Measurements from ENCODE around the gene CCP110.

CCP110 gene, protein sequence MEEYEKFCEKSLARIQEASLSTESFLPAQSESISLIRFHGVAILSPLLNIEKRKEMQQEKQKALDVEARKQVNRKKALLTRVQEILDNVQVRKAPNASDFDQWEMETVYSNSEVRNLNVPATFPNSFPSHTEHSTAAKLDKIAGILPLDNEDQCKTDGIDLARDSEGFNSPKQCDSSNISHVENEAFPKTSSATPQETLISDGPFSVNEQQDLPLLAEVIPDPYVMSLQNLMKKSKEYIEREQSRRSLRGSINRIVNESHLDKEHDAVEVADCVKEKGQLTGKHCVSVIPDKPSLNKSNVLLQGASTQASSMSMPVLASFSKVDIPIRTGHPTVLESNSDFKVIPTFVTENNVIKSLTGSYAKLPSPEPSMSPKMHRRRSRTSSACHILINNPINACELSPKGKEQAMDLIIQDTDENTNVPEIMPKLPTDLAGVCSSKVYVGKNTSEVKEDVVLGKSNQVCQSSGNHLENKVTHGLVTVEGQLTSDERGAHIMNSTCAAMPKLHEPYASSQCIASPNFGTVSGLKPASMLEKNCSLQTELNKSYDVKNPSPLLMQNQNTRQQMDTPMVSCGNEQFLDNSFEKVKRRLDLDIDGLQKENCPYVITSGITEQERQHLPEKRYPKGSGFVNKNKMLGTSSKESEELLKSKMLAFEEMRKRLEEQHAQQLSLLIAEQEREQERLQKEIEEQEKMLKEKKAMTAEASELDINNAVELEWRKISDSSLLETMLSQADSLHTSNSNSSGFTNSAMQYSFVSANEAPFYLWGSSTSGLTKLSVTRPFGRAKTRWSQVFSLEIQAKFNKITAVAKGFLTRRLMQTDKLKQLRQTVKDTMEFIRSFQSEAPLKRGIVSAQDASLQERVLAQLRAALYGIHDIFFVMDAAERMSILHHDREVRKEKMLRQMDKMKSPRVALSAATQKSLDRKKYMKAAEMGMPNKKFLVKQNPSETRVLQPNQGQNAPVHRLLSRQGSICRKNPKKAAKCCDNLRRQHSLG

DNA sequence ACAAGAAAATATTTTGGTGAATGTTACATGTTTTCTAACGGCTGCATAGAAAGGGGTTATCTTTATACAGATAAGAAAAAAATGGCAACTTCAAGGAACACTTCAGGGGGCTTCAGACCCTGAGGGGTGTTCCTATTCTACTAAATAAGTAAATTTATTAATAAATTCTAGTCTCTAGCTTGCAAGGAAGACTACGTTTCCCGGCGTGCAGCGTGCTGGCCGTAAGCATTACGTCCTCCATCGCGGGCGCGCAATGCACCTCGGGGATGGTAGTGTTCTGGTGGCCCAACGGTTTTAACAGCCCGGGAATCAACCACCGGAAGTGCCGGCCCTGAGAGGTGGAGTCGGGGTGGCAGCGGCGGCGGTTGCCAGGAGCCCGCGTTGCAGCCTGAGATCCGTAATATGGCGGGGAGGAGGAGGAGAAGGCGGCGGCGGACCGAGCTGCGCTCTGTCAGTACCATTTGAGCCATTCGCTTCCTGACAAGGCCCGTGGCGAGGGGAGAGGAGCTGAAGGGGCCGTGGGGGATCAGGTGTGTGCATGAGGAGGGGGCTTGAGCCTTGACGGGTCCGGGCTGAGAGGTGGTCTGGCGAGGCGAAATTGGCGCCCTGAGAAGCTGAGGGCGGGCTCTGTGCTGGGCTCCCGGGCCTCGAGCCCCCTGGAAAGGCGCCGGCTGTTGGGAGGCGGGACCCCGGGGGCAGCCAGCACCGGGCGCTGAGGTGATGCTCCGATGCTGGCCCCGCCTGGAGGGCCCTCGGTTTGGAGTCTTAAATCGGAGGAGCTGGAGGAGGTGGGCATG, at the start of gene CCP110:
TSS of gene CCP110 (plus strand) at position 384 of the 797 bp plus-strand sequence. CDS start 3,940 bp downstream, outside the sequence.
- DNase-seq, result peak; percentile 99

DNA sequence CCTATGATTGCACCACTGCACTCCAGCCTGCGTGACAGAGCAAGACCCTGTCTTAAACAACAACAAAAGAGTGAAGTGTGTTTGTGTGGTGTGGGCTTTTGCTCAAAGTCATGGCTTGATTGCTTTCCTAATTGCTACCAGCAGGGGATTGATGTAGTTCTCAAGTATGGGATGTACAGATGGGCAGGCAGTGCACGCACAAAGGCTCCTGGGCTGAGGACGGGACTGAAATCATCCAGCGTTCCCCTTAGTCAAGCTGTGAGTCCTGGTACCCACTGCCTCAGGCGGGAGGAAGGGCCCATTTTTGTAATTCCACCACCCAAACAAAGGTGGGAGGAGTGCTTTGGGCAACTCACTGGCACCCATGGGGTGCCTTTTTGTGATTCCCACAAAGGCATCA, 49.1 kb upstream of the CCP110 start:
- peak; percentile 72 for DNase-seq

DNA sequence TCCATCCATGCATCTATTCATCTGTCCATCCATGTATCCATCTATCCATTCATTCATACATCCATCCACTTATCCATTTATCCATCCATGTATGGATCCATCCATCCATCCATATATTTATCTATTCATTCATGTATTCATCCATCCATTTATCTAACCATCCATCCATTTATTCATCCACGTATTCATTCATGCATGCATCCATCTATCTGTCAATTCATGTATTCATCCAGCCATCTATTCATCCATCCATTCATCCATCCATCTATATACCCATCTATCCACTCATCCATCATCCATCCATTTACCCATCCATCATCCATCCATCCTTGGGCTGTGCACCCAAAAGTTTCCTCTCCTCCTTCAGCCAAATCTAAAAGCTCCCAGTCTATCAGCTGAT, 45.2 kb upstream of the CCP110 start:
- no peak for DNase-seq

DNA sequence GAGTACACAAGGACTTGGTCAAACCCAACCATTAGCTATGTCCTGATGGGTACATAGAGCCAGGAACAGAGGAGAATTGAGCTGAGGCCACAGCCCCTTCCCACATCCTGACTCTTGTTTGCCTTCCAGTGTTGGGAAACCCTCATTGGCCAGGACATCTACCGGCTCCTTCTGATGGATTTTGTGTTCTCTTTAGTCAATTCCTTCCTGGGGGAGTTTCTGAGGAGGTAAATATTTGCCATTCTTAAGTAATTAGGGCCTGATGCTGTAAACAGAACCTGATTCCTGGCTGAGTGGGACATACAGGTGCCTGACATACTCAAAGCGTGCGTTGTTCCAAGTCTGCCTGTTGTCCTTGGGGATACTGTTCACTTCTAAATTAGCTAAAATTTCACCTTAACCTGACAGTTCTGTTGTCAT, 44.4 kb upstream of the CCP110 start:
- no peak for DNase-seq

DNA sequence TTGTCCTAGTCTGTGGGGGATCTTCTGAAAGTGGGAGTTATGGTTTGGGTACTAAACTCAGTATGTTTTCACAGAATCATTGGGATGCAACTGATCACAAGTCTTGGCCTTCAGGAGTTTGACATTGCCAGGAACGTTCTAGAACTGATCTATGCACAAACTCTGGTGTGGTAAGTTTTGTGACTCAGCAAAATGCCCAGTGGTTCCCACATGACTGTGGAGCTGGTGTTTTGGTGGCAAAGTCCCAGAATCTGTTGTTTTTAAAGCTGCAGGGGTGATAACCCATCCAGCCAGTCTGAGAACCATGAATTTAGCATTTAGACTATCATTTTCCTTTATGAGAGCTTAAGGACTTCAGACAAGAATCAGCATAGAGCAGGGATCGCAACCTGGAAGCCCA, 42.4 kb upstream of the CCP110 start:
- DNase-seq, result no peak

DNA sequence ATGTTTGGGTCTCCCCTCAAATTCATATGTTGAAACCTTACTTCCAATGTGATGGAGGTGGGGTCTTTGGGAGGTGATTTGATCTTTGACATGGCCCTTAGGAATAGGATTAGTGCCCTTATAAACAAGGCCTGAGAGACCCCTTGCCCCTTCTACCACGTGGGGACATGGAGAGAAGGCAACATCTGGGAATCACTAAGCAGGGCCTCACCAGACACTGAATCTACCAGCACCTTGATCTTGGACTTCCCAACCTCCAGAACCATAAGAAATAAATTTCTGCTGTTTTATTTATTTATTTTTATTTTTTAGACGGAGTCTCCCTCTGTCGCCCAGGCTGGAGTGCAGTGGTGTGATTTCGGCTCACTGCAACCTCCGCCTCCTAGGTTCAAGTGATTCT, 42.0 kb upstream of the CCP110 start:
- DNase-seq, result no peak

DNA sequence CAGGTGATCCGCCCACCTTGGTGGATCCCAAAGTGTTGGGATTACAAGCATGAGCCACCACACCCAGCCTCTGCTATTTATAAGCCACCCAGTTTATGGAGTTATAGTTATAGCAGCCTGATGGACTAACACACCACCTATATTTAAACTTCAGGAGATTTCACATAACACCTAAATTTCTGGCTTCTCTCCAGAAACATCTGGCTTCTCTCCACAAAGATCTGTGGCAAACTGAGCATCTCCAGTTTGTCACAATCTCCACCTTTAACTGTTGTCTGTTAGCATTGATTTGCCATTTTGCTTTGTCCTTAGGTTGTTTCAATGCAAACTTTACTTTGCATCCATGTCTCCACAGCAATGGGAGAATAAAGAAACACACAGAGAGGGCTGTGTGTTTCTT, 41.5 kb upstream of the CCP110 start:
- no peak for DNase-seq

DNA sequence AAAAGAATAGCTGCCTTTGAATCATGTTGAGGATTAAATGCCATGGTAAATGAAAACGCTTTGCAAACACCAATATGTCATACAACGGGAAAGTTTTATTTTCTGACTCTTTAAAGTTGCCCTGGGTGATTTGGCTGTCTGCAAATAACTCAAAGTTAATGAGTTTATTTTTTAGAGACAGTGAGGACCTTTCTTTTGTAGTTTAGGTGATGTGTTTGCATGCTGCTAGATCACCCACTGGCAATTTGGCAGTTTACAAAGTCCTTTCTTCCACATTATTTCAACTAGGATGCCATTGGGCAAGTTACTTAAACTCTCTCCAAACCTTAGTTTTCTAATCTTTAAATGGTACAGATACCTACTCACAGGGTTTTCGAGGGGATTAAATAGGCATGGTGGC, 39.6 kb upstream of the CCP110 start:
- no peak for DNase-seq

DNA sequence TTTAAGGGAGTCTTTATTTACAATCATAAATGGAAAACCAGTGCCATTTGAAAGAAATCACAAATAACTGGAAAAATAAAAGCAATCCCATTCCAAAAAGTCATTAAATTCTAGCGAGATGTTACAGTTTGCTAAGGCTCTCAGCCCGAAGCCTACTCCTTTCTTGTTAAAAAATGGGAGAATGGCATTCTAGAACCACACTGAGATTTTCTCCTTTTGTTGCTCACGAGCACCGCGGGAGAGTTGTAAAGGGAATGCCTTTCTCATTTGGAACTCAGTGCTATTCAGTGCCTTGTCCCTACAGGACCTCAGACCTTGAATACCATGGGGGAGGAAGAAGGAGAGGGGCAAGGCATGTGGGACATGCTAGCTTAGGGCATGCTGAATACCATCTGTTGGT, 38.1 kb upstream of the CCP110 start:
- DNase-seq, result no peak

DNA sequence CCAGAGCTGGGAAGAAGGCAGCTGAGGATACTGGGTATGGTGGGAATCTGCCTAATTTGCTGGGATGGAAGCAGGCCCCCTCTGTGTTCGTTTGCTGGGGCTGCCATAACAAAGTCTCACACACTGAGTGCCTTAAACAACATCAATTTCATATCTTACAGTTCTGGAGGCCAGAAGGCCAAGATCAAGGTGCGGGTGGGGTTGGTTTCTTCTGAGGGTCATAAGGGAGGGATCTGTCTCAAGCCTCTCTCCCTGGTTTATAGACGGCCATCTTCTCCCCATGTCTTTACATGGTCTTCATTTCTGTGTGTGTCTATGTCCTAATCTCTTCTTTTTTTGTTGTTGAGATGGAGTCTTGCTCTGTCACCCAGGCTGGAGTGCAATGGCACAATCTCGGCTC, 37.7 kb upstream of the CCP110 start:
- no peak for DNase-seq

DNA sequence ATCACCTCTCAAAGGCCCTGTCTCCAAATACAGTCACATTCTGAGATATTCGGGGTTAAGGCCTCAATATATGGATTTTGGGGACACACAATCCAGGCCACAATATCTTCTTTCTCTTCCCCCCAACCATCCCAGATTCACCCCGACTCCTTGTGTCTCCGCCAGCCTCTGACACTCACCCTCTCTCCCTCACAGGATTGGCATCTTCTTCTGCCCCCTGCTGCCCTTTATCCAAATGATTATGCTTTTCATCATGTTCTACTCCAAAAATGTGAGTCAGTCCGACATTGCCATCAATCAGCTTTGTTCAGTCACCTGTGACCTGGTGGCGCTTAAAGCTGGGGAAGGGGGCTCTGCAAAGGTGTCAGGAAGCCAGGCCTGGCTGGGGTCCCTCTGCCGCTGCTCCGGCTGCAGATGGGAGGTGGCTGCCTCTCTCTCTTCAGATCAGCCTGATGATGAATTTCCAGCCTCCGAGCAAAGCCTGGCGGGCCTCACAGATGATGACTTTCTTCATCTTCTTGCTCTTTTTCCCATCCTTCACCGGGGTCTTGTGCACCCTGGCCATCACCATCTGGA, 36.9 kb upstream of the CCP110 start:
- DNase-seq, result no peak

DNA sequence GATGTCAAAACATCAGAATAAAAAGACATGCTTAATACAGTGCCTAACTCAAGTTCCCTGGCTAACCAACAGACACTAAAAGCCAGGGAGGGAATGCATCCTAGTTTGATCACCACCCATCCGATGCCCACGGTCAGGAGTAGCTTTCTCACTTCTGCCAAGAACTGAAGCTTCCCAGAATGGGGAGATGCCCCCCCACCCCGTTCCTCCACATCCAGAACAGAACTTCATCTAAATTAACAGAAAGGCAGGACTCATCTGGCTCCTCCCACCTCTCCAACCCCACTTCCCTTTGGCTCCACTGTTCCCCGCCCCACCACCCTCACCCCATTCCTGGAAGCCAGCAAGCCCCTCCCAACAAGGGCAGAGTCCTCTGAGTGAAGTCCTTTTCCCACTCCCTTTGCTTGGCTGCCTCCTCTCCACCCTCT, 35.5 kb upstream of the CCP110 start:
- no peak for DNase-seq

DNA sequence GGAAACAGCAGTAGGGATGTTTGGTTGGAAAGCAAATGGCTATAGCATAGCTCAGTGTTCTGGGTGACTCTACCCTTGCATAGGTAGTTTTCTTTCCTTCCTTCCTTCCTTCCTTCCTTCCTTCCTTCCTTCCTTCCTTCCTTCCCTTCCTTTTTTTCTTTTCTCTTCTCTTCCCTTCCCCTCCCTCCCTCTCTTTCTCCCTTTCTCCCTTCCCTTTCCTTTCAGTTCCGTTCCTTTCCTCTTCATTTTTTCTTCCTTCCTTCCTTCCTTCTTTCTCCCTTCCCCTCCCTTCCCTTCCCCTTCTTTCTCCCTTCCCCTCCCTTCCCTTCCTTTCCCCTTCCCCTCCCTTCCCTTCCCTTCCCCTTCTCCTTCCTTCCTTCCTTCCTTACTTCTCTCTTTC, 33.1 kb upstream of the CCP110 start:
- DNase-seq, result no peak

DNA sequence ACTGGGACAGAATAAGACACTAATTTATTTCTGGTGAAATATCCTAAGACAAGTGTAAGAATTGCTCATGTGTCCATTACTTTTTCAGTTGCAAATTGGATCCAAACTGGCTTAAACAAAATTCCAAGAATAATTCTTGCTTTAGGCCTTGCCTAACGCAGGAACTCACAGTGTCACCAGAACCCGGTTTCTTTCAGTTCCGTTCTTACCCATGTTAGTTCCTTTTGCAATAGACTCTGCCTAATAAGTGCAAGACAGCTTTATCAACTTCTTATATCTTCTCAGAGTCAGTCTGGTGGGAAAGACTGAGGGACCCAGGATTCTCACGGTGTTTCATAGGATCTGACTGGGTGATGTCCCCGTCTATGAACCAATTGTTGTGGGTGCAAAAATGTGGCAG, 26.6 kb upstream of the CCP110 start:
- no peak for DNase-seq

DNA sequence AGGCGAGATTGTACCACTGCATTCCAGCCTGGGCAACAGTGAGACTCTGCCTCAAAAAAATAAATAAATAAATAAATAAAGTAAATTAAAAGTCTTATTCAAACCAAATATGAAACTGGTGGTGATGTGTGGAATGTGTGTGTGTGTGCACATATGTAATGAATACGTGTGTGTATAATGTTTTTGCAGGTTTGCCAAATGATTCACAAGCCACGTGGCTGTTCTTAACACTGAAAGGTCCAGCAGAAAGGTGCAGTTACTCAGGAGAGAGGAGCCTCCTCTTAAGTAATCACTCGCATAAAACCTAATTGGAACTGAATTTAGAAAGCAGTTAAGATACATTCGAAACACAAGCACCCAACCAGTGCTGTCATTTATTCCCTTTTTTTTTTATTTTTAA, 24.7 kb upstream of the CCP110 start:
- DNase-seq, result no peak

DNA sequence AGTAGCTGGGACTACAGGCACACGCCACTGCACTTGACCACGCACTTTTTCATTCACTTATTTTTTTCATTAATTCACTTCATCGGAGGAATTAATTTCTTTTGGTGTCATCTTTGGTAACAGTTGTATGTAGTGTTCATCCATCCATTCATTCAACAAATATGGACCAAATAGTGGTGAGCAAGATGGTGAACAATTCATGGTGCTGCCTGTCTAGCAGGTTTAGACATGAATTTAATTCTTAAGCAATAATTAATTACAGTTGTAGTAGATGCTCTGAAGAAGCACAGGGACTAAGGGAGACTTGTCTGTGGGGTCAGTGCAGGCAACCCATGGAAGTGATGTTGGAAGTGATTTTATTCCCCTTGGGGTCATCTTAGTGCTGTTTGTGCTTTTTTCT, 24.3 kb upstream of the CCP110 start:
- no peak for DNase-seq

DNA sequence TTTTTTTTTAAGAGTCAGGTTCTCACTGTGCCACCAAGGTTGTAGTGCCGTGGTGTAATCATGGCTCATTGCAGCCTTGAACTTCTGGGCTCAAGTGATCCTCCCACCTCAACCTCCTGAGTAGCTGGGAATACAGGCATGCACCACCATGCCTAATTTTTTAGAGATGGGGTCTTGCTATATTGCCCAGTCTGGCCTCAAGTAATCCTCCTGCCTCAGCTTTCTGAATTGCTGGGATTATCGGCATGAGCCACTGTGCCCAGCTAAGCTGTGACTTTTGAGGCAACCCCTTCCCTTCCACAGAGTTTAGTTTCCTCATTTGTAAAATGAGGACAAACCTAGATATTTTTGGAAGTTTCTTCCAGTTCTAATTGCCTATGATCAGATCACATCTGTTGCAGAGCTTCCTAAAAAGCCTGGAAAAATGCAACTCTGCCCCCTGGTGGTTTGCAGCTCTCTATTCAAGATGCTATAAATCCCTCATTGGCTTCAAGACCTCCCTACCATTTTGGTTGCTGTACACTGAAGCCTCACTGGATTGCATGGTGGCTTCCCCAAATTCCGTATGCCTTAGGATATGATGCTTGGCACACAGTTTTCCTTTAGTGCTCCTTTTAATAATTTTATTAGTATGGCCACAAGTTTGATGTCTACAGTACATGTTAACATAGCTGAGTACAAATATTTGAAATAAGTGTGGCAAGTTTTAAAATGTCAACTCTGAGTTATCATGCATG, 21.2 kb upstream of the CCP110 start:
- DNase-seq, result peak; percentile 85

DNA sequence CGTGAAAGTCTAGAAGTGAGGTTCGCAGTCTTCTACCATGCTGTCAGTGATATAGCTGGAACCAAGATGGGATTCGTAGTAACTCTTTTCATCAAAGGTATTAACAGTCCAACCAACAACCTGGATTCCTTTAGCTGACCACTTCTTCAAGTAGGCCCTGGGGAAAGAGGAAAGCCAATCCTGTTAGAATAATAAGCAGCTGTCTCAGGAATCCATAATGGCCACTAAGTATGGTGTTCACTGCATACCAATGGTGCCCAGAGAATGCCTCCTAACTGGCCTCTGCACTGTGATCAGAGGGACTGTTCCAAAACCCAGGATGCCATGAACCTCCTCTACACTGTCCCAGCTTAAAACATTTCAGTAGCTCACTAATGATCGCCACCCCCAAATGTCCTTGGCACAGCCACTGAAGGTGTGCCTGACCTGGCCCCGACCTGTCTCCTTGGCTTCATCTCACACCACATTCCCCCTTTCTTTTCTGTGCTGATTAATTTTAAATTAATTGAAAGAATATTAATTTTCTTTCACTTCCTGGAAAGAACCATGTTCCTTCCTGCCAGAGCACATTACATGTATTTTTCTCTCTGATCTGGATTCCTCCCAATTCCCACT, 20.2 kb upstream of the CCP110 start:
- no peak for DNase-seq

DNA sequence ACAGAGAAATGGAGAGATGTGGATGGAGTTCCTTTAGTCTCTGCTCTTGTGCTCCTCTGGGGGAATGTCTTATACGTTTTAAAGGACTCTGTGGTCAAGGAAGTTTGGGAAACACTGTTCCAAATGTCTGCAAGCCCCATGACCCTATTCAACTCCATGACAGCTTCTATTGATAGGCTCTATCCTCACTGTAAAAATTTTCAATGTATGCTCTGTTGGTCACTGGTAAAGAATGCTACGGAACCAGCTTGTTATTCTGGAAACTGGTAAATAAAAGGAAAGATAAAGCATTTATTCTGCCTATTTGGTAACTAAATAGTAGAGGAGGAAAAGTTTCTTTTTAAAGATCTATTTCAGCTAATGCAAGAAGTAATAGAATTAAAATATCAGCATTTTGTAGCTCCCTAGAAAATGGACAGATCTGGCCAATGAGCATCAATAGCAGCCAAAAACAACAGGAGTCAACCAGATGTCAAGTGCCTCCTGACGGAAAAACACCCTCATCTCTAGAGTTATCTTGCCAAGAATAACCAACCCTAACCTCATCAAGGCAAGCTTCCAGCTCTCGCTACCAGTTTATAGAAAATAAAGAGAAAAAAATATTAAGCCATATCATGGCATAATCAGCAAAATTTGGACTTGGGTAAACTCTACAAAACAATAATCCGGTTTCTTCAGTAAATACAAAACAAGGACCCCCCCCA, 18.0 kb upstream of the CCP110 start:
- DNase-seq, result no peak

DNA sequence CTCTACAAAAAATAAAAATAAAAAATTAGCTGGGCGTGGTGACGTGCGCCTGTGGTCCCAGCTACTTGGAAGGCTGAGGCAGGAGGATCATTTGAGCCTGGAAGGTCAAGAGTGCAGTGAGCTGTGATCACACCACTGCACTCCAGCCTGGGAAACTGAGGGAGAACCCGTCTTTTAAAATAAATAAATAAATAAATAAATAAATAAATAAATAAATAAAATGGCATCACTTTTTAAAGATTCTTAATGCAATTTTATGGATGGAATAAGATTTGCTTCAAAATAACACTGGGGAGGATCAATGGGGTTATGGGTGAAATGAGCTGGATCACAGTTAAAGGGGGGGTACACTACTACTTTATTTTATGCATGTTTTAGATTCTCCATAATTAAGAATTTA, 16.8 kb upstream of the CCP110 start:
- DNase-seq, result no peak

DNA sequence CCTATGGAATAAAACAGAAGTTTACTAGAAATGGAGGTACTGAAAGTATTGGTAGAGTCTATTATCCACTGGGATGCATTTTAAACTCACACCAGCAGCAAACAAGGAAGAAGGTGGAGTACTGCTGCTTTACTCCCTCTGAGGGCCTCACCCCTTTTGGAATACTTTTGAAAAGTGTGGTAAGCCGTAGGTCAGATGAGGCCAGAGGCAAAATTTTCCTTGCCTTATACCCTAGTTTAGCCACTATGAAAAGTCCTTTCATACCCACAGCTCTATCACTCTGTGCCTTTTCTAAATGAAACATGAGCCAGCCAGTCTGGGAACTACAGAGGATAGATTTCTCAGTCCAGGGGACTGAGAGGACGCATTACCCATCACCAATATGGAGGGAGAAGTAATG, 15.9 kb upstream of the CCP110 start:
- no peak for DNase-seq
